ENCODE measurements around the gene CCDC88C.

GRCh38 chr14:91351512-91351862 lies 66.1 kb downstream of the CCDC88C start:
- TF ChIP-seq POLR2A (IDR thresholded peaks at IDR 0.05): no peak
- TF ChIP-seq CTCF (IDR thresholded peaks at IDR 0.05): no peak
- TF ChIP-seq POLR2AphosphoS5 (IDR thresholded peaks at IDR 0.05): no peak

Measured in prostate gland (tissue), 2 donors.